Mammary microvascular endothelial cell (primary cell): ENCODE measurements around the gene ZNF792. TPM values are rescaled to one million over a fixed set of nuclear protein-coding genes. Genes with fewer than 3 reads are reported as not detected.

Experiments used
- total RNA-seq: library from RNA; depleted of rRNA; stranded (reverse); fragments of >200 nt; gene quantifications from 2 replicates; pipeline ENCODE4 v1.2.3, GENCODE V29; 2015

The ZNF792 gene
- 9.3 and 11.1 TPM in 2 replicates for total RNA-seq

DNA sequence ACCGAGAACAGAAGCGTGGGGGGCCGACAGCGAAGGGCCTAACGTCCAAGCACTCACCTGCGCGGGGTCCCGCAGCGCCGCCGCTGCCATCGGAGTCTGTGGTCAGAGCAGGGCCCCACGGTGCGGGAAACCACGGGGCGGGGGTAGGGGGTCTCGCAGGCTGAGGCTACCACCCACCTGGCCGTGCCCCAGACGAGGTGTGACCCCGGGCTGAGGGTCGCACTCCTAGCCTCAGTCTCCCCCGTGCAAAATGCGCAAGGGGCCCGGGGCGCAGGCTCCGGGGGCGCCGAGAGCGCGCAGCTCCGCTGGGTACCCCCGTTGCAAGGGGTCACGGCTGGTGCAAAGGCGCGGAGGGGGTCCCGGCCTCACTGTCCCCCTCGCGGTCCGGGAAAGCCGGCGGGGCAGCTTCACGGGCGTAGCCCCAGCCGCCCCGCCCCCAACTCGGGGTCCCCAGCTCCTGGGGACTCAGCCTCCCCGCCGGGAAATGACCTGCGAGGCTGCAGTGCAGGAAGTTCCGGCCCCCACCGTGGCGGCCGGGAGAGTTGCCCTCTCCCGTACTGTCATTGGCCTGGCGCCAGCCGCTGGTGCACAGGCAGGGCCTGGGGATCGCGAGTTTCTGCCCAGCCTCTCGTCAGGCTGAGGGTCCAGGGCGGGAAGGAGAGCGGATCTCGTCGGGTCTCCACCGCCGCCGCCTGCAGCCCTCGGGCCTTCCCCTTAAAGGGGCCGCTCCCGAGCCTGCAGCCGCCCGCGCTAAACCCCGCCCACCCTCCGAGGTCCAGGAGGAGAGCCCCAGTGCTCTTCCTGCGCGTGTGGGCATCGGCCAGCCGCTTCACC is at the start of gene ZNF792:
Gene ZNF792 (minus strand): TSS at position 657 of the 834 bp plus-strand sequence. CDS start 567 bp downstream, at position 90.

DNA sequence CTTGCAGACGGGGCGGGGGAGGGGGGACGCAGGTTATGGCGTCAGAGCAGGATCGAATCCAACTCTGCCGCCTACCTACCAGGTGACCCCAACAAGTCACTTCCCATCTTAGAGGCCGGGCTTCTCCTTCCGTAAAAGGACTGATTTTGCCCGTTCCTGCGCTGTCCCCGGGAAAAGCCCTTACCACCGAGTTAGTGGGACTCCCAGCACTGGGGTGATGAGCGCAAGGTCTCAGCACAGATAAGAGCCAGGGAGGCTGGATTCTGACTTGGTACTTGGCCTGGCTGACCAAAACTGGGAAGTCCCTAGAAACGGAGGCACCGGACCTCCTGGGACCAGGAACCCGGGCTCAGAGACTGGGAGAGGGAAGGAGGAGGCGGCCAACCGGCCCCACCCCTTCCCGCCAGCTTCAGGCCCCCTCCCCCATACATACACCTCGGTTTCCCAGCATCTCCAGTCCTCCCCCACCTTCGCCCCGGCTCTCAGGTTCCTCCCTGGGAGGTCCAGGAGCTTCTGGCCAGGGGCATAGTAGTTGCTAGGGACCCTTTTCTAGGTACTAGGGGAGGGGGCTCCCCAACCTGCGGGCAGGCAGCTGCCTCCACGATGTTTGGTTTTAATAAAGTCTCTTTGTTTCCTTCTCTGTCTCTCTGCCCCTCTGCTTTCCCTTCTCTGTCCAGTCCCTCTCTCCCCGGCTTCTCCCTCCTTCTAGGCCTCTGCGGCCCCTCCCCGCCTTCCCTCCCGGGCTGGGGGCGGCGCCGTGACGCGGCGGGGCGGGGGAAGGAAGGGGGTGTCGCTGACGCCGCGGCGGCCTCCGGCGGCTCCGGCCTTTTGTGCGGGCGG is 35.7 kb upstream of the ZNF792 start, which contains the start of gene GRAMD1A:
Gene GRAMD1A (plus strand): TSS at position 826 of the 840 bp plus-strand sequence. CDS start 156 bp downstream, outside the sequence.

GRCh38 chr19:34926685-34927375 is 37.2 kb downstream of the ZNF792 start, which contains the start of gene ZNF30:
Gene ZNF30, plus strand, starts transcription at chr19:34926903. Its CDS starts 3,045 bp downstream, at chr19:34929948.

Other genes with a start within 250 kb of the ZNF792 start
- gene ZNF181, start 230.0 kb downstream of the ZNF792 start, total RNA-seq = 4.6 and 12.7 TPM in 2 replicates
- 3.2 and 6.3 TPM in 2 replicates for gene ZNF599, start 191.0 kb downstream of the ZNF792 start, total RNA-seq
- gene ZNF30, start 37.3 kb downstream of the ZNF792 start, total RNA-seq = 2.8 and 3.5 TPM in 2 replicates
- 45.6 and 49.5 TPM in 2 replicates for gene GRAMD1A, start 36.1 kb upstream of the ZNF792 start, total RNA-seq
- 10.1 and 15.4 TPM in 2 replicates for gene SCN1B, start 66.2 kb upstream of the ZNF792 start, total RNA-seq
- gene HPN, start 77.5 kb upstream of the ZNF792 start, total RNA-seq = not detected in 2 replicates
- not detected in 2 replicates for gene FXYD3, start 151.6 kb upstream of the ZNF792 start, total RNA-seq
- not detected in 2 replicates for gene LGI4, start 170.8 kb upstream of the ZNF792 start, total RNA-seq
- gene FXYD1, start 174.6 kb upstream of the ZNF792 start, total RNA-seq = not detected in 2 replicates
- gene FXYD7, start 179.0 kb upstream of the ZNF792 start, total RNA-seq = not detected in 2 replicates
- 257 and 258 TPM in 2 replicates for gene FXYD5, start 190.5 kb upstream of the ZNF792 start, total RNA-seq